GM23338 (cell line): ENCODE data around the gene DIAPH3. TPM values are rescaled to one million over a fixed set of nuclear protein-coding genes. Genes with fewer than 3 reads are reported as not detected.

Source experiments
- ATAC-seq: fragments of 200-7000 bp; cut with Tn5 transposase; 3 replicates; pipeline ENCODE4 v1.9.1; 2020
- DNase-seq: peaks from one replicate; pipeline ENCODE4 v3.0.0-alpha.2; 2015; ENCODE audit warnings: low spot score
- H2AFZ ChIP-seq: fragments of 200-600 bp; sonication (generic); 2 replicates; pipeline ENCODE4 v1.8.0; 2016; ENCODE audit warnings: antibody characterized with exemption, mild to moderate bottlenecking, moderate library complexity
- H3F3A ChIP-seq: fragments of 200-600 bp; sonication (generic); replicated peaks from 2 replicates; pipeline ENCODE4 v1.8.0; 2017; ENCODE audit warnings: antibody characterized with exemption, mixed run types, low read depth
- H3K27ac ChIP-seq: fragments of 200-600 bp; sonication (generic); 2 replicates; pipeline ENCODE4 v1.6.1; 2016; ENCODE audit warnings: low read depth
- H3K27me3 ChIP-seq: fragments of 200-600 bp; sonication (generic); 2 replicates; pipeline ENCODE4 v1.8.0; 2016; ENCODE audit warnings: mild to moderate bottlenecking, mixed run types, moderate library complexity; ENCODE audit not compliant: insufficient read depth
- H3K36me3 ChIP-seq: fragments of 200-600 bp; sonication (generic); 2 replicates; pipeline ENCODE4 v1.8.0; 2016; ENCODE audit warnings: mild to moderate bottlenecking; ENCODE audit not compliant: insufficient read depth
- H3K4me1 ChIP-seq: fragments of 200-600 bp; sonication (generic); 2 replicates; pipeline ENCODE4 v1.8.0; 2016; ENCODE audit warnings: mild to moderate bottlenecking, moderate library complexity; ENCODE audit not compliant: insufficient read depth
- H3K4me2 ChIP-seq: fragments of 200-600 bp; sonication (generic); 2 replicates; pipeline ENCODE4 v1.7.1; 2017; ENCODE audit warnings: mixed run types
- H3K4me3 ChIP-seq: fragments of 200-600 bp; sonication (generic); 2 replicates; pipeline ENCODE4 v1.6.1; 2016; ENCODE audit warnings: mixed run types
- H3K79me2 ChIP-seq: fragments of 200-600 bp; sonication (generic); replicated peaks from 2 replicates; pipeline ENCODE4 v1.8.0; 2017; ENCODE audit warnings: mild to moderate bottlenecking; ENCODE audit not compliant: insufficient read depth
- H3K9me2 ChIP-seq: fragments of 200-600 bp; sonication (generic); 2 replicates; pipeline ENCODE4 v1.8.0; 2017; ENCODE audit not compliant: insufficient read depth
- H4K20me1 ChIP-seq: fragments of 200-600 bp; sonication (generic); replicated peaks from 2 replicates; pipeline ENCODE4 v1.8.0; 2017; ENCODE audit warnings: mild to moderate bottlenecking; ENCODE audit not compliant: insufficient read depth
- H3K27ac Mint-ChIP-seq: 2 replicates; pipeline ENCODE4 v1.8.0; 2020; ENCODE audit warnings: inconsistent platforms, mild to moderate bottlenecking, moderate library complexity, mixed read lengths
- H3K27me3 Mint-ChIP-seq: 3 replicates; pipeline ENCODE4 v1.8.0; 2022; ENCODE audit warnings: low read depth, mild to moderate bottlenecking, moderate library complexity, mixed read lengths, inconsistent platforms; ENCODE audit not compliant: insufficient read depth, poor library complexity
- H3K36me3 Mint-ChIP-seq: 3 replicates; pipeline ENCODE4 v1.8.0; 2021; ENCODE audit warnings: low read depth, mild to moderate bottlenecking, inconsistent platforms, moderate library complexity, mixed read lengths
- H3K4me1 Mint-ChIP-seq: 3 replicates; pipeline ENCODE4 v1.8.0; 2020; ENCODE audit warnings: mild to moderate bottlenecking, inconsistent platforms, mixed read lengths
- H3K4me3 Mint-ChIP-seq: 3 replicates; pipeline ENCODE4 v1.8.0; 2021; ENCODE audit warnings: moderate library complexity, mild to moderate bottlenecking, inconsistent platforms, mixed read lengths
- H3K9me3 Mint-ChIP-seq: 3 replicates; pipeline ENCODE4 v1.8.0; 2020; ENCODE audit warnings: moderate library complexity, mild to moderate bottlenecking, inconsistent platforms, mixed read lengths
- ETS1 ChIP-seq: IDR thresholded peaks from 2 replicates; pipeline ENCODE4 v1.6.1; 2016; ENCODE audit warnings: antibody characterized with exemption
- EZH2 ChIP-seq: fragments of 200-600 bp; sonication (generic); IDR thresholded peaks from one replicate; pipeline ENCODE4 v1.8.0; 2017; ENCODE audit warnings: antibody characterized with exemption, mild to moderate bottlenecking, low read depth; ENCODE audit not compliant: unreplicated experiment
- EZH2phosphoT487 ChIP-seq: fragments of 200-600 bp; sonication (generic); IDR thresholded peaks from one replicate; pipeline ENCODE4 v1.8.1; 2018; ENCODE audit warnings: antibody characterized with exemption; ENCODE audit not compliant: unreplicated experiment
- NANOG ChIP-seq: IDR thresholded peaks from 2 replicates; pipeline ENCODE4 v1.6.1; 2016; ENCODE audit warnings: antibody characterized with exemption, borderline replicate concordance
- POLR2AphosphoS5 ChIP-seq: IDR thresholded peaks from 2 replicates; pipeline ENCODE4 v1.6.1; 2016; ENCODE audit warnings: antibody characterized with exemption, low read depth
- STAT1 ChIP-seq: IDR thresholded peaks from one replicate; pipeline ENCODE4 v1.6.1; 2016; ENCODE audit warnings: antibody characterized with exemption; ENCODE audit not compliant: unreplicated experiment
- ZNF114 ChIP-seq: fragments of 250-450 bp; sonication (Bioruptor Pico); IDR thresholded peaks from 2 replicates; pipeline ENCODE4 v1.5.0; 2020; ENCODE audit warnings: mild to moderate bottlenecking, moderate library complexity
- ZNF462 ChIP-seq: fragments of 250-450 bp; sonication (Bioruptor Pico); IDR thresholded peaks from 2 replicates; pipeline ENCODE4 v1.5.0; 2020; ENCODE audit warnings: mild to moderate bottlenecking, moderate library complexity
- polyA plus RNA-seq: library from polyadenylated mRNA; unstranded; fragments of >200 nt; fragmentation: Nextera tagmentation; extraction: Ambion mirVana; gene quantifications from 2 replicates; pipeline ENCODE4 v1.2.1, GENCODE V29; 2016
- total RNA-seq: library from RNA; depleted of rRNA; stranded (reverse); fragments of >200 nt; shearing (Covaris generic); gene quantifications from 2 replicates; pipeline ENCODE4 v1.2.3, GENCODE V29; 2014

DIAPH3 gene
- total and polyA plus RNA-seq, 2 experiments from 2014 or later: 23.4 to 30.2 TPM

GRCh38 chr13:59701261-59701660 is 462.5 kb downstream of the DIAPH3 start (continued):
- TF ChIP-seq ZNF462 (CRISPR knock-in tag): no peak
- TF ChIP-seq EZH2phosphoT487: no peak
- TF ChIP-seq ETS1: no peak
- no peak for TF ChIP-seq POLR2AphosphoS5
- TF ChIP-seq EZH2: no peak
- TF ChIP-seq ZNF114 (CRISPR knock-in tag): no peak

GRCh38 chr13:59700281-59700680 is 463.4 kb downstream of the DIAPH3 start:
- no peaks in the 10 kb centered on the region for H4K20me1 ChIP-seq
- no peaks in the 10 kb centered on the region for H3K36me3 Mint-ChIP-seq
- no peaks in the 10 kb centered on the region for H3K27me3 Mint-ChIP-seq
- H3K27me3 ChIP-seq: no peaks in the 10 kb centered on the region
- no peak overlapping the region for H3K4me3 Mint-ChIP-seq
- ATAC-seq (no peak), DNase-seq (no peak)
- H3F3A ChIP-seq: no peaks in the 10 kb centered on the region
- no peak overlapping the region for H3K27ac ChIP-seq
- H3K9me2 ChIP-seq: no peaks in the 10 kb centered on the region
- H3K36me3 ChIP-seq: no peaks in the 10 kb centered on the region
- no peak overlapping the region for H3K4me2 ChIP-seq
- H3K4me3 ChIP-seq: no peak overlapping the region
- no peak overlapping the region for H3K27ac Mint-ChIP-seq
- H2AFZ ChIP-seq: no peak overlapping the region
- H3K9me3 Mint-ChIP-seq: no peaks in the 10 kb centered on the region
- H3K4me1 ChIP-seq: no peaks in the 10 kb centered on the region
- H3K79me2 ChIP-seq: no peaks in the 10 kb centered on the region
- no peaks in the 10 kb centered on the region; the same call in 2 of the 3 replicates for H3K4me1 Mint-ChIP-seq
- TF ChIP-seq EZH2phosphoT487 (no peak), ZNF114 (CRISPR knock-in tag) (no peak), NANOG (no peak), STAT1 (no peak), ZNF462 (CRISPR knock-in tag) (no peak)
